ENCODE data around the gene TFCP2L1.

The TFCP2L1 gene

GRCh38 chr2:121263996-121264715, 20.8 kb downstream of the TFCP2L1 start:
- no peak for DNase-seq

DNA sequence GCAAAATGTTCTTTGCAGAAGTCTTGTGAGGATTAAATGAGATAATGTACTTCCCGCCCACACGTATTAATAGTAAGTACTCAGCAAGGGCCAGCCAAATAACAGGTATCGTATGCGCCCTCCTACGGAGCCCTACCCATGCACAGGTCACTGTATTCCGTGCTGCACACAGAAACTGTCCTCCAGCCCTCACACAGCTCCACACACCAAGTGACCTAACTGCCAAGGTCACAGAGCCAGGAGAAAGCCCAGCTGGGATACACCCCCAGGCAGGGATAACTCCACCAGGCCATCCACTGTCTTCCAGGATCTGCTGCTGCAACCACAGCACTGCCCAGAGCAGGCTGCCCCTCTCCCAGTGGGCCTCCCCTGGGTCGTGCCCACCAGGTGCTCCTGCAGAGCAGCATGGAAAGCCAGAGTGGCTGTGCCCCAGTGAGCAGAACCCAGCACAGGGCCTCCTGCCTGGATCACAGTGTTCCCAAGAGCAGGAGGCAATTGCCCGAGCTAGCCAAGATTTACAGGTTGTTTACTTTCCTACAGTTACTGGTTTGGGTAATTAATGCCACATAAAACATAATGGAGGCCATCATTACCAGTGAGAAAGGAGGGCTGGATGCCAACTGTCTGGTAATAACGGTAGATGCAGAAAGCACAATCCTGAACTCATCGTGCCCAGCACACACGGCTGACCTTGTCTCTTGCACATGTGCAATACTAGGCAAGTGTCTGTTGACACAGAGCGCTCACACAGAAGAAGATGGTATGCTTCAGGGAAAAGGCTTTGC, 24.4 kb downstream of the TFCP2L1 start:
- DNase-seq: no peak

- no peak for DNase-seq
Measured at GRCh38 chr2:121258051-121258450, 27.0 kb downstream of the TFCP2L1 start.

GRCh38 chr2:121257480-121257840, 27.5 kb downstream of the TFCP2L1 start:
- no peak for DNase-seq

- DNase-seq: no peak
Measured at GRCh38 chr2:121256720-121257479, 28.1 kb downstream of the TFCP2L1 start.

DNA sequence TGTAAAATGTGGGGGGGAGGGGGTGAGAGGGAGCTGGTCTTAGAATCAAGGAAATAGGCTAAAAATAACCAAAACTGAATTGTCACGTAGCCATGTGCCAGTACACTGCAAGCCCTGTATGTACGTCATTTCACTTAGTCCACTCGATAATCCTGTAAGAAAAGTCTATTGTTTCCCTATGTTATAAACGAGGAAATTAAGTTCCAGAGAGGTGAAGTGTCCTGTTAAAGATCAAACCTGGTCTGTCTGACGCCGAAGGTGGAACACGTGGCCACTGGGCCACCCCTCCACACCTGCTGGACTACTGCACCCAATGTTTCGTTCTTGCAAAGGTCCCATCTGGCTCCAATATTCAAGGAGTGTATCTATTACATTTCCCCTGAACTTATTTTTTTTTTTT, 29.6 kb downstream of the TFCP2L1 start:
- no peak for DNase-seq

- DNase-seq: no peak
Measured at GRCh38 chr2:121254748-121255147, 30.3 kb downstream of the TFCP2L1 start.

- no peak for DNase-seq
Measured at GRCh38 chr2:121253674-121254240, 31.2 kb downstream of the TFCP2L1 start.

GRCh38 chr2:121253021-121253673, 31.9 kb downstream of the TFCP2L1 start:
- DNase-seq: no peak

GRCh38 chr2:121251497-121251896, 33.5 kb downstream of the TFCP2L1 start:
- DNase-seq: no peak

DNA sequence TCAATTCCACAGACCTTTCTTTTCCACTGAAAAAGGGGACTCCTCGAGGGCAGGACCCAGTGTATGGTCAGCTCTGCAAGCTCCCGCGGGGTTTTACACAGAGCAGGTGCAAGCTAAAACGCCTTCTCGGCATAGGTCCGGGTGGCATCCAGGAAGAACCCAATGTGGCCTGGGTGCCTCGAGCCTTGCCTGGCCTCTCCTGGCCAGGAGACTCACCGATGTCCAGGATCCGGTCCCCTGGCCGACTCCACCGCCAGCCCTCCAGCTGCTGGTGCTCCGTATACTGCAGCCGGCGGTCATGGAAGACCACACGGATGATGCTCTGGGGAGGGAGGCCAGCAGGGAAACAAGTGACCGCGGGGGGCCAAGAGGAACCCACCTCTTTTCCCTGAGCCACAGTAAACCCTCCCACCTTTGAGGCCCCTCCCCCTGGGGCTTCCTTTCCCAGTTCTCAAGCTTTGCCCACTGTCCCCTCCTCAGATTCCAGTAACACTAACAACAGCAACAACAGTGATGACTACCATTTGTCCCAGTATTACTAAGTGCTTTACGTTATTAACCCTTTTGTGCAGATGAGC, 36.1 kb downstream of the TFCP2L1 start:
- DNase-seq: no peak

DNA sequence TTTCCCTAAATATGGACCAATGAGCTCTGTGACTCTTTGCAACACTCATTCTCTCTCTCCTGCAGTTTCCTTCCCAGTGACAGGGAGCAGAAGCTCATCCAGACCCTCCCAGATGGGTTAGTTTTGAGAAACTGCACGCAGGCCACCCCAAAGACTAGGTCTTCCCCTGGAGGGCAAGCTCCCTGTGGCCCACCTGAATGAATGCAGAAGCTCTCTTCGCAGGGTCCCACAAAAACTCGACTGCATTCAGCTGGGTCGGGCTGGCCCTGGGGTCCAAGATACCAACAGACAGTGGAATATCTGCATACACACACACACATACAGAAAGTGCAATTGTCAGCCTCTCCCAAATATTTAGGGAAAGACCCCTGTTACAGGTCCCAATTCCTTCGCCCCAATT, 37.0 kb downstream of the TFCP2L1 start:
- DNase-seq: no peak

- DNase-seq: no peak
Measured at GRCh38 chr2:121247534-121247933, 37.5 kb downstream of the TFCP2L1 start.

- DNase-seq: no peak
Measured at GRCh38 chr2:121246704-121247255, 38.2 kb downstream of the TFCP2L1 start.

DNA sequence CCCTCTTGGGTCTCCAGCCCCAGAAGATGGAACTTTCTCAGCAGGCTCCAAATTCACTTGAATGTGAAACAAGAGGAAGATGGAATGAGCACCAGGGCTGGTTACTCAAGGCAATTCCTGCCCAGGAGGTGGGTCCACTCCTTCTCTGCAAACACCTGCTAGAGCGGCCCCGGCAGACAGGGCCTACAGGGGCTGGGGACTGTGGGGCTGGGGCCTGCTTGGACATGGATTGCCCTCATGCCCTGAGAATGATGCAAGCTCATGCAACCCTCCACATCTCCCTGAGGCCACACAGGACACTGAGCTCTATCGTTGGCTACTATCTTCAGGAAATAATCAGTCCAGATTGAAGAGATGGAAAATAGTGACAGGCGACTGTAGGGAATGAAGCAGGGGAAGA, 39.1 kb downstream of the TFCP2L1 start:
- DNase-seq: no peak

GRCh38 chr2:121245120-121245820, 39.7 kb downstream of the TFCP2L1 start:
- DNase-seq: no peak

DNA sequence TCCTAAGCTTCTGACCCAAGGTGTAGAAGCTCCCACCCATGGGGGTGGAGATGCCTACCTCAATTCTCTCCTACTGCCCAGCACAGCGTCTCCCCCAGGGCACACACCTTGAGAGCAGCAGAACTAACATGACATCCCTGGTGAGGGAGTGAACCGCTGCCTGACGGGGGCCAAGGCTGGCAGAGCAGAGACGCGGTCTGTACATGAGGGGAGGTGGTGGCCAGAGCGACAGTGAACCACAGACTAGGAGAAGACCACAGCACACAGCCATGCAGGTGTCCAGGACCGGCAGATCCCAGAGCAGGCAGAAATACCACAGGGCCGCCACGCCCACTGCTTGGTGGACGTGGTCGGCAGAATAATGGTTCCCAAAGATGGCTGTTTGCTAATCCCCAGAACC, 40.4 kb downstream of the TFCP2L1 start:
- no peak for DNase-seq

- no peak for DNase-seq
Measured at GRCh38 chr2:121243821-121244460, 41.1 kb downstream of the TFCP2L1 start.

GRCh38 chr2:121242976-121243375, 42.0 kb downstream of the TFCP2L1 start:
- no peak for DNase-seq

- no peak for DNase-seq
Measured at GRCh38 chr2:121242175-121242875, 42.7 kb downstream of the TFCP2L1 start.

Data from NCI-H1048 (cell line).